Measurements from ENCODE around the gene DYNLL1.

DYNLL1 gene

GRCh38 chr12:120496413-120497340, 764 bp downstream of the DYNLL1 start:
- DNase-seq (ENCODE audit: low read depth) = peak; percentile 85
- TF ChIP-seq MAX (IDR thresholded peaks at IDR 0.05; ENCODE audit: low read depth, low read length) (peak; percentile 58), POLR2A (IDR thresholded peaks at IDR 0.05; ENCODE audit: extremely low read depth, insufficient read length) (no peak)
- TF ChIP-seq, protein P1, sequence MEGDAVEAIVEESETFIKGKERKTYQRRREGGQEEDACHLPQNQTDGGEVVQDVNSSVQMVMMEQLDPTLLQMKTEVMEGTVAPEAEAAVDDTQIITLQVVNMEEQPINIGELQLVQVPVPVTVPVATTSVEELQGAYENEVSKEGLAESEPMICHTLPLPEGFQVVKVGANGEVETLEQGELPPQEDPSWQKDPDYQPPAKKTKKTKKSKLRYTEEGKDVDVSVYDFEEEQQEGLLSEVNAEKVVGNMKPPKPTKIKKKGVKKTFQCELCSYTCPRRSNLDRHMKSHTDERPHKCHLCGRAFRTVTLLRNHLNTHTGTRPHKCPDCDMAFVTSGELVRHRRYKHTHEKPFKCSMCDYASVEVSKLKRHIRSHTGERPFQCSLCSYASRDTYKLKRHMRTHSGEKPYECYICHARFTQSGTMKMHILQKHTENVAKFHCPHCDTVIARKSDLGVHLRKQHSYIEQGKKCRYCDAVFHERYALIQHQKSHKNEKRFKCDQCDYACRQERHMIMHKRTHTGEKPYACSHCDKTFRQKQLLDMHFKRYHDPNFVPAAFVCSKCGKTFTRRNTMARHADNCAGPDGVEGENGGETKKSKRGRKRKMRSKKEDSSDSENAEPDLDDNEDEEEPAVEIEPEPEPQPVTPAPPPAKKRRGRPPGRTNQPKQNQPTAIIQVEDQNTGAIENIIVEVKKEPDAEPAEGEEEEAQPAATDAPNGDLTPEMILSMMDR (IDR thresholded peaks at IDR 0.05; ENCODE audit: low read depth, low read length) = peak; percentile 3
- peak overlapping the region; percentile 87 for H3K4me3 ChIP-seq (ENCODE audit: low read depth, low read length)

DNA sequence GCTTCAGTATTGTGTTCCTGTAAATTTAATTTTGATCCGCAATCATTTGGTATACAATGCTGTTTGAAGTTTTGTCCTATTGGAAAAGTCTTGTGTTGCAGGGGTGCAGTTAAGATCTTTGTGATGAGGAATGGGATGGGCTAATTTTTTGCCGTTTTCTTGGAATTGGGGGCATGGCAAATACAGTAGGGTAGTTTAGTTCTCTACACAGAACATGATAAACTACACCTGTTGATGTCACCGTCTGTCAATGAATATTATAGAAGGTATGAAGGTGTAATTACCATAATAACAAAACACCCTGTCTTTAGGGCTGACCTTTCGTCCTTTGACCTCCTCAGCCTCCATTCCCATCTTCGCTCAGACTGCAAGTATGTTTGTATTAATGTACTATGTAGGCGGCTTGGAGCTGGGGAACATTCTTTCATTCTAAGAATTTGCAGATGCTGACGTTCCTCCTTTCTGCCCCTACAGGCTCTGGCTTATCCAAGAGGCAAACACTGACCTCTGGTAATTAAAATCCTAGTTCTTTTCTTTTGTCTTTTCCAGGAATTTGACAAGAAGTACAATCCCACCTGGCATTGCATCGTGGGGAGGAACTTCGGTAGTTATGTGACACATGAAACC, 1.7 kb downstream of the DYNLL1 start:
- no peak for TF ChIP-seq MAX (IDR thresholded peaks at IDR 0.05; ENCODE audit: low read depth, low read length)
- TF ChIP-seq POLR2A (IDR thresholded peaks at IDR 0.05; ENCODE audit: extremely low read depth, insufficient read length) = no peak
- no peak for TF ChIP-seq MYC (IDR thresholded peaks at IDR 0.05; ENCODE audit: low read depth, low read length)
- no peak for DNase-seq (ENCODE audit: low read depth)

DNA sequence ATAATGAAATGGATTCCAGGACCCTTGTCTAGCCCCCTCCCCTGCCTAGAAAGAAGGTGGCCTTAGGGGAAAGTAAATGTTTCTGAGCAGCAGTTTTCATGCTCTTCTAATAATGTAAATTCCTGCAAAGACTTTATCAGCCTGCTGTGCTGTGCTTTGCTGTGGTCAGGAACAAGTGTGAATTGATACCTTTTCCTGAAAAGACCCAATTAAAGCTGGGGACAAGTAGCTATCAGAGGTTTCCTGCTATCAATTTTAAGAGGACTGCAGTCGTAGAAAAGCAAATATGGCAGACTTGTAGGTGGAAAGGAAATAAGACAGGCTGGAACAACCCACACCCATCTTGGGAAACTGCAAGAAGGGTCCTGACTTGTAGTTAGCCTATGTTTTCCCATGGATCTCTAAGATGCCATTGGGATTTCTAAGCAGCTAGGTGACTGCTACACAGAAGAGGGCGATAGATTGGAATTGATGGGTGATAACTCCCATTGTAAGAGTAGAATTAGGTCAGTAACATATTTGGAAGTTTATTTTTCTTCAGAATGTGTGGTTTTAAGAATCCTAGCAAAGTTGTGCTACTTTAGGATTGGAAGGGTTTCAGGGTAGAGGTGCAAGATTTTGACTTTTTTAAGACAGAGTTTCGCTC, 3.1 kb downstream of the DYNLL1 start:
- no peak for TF ChIP-seq MAX (IDR thresholded peaks at IDR 0.05; ENCODE audit: low read depth, low read length)
- no peak overlapping the region for H3K4me3 ChIP-seq (ENCODE audit: low read depth, low read length)
- DNase-seq (ENCODE audit: low read depth) = peak; percentile 25

More for the DNA sequence above, 1.7 kb downstream of the DYNLL1 start:
- H3K4me3 ChIP-seq (ENCODE audit: low read depth, low read length) = peak overlapping the region; percentile 87

- TF ChIP-seq MAX (IDR thresholded peaks at IDR 0.05; ENCODE audit: low read depth, low read length) (no peak), MYC (IDR thresholded peaks at IDR 0.05; ENCODE audit: low read depth, low read length) (no peak), POLR2A (IDR thresholded peaks at IDR 0.05; ENCODE audit: extremely low read depth, insufficient read length) (no peak)
- TF ChIP-seq, protein P1 (IDR thresholded peaks at IDR 0.05; ENCODE audit: low read depth, low read length) = no peak
- DNase-seq (ENCODE audit: low read depth) = no peak
- H3K4me3 ChIP-seq (ENCODE audit: low read depth, low read length) = no peak overlapping the region
Observed at GRCh38 chr12:120500581-120500980, 4.7 kb downstream of the DYNLL1 start.

GRCh38 chr12:120504587-120504986, 8.7 kb downstream of the DYNLL1 start:
- DNase-seq (ENCODE audit: low read depth) = no peak
- TF ChIP-seq MAX (IDR thresholded peaks at IDR 0.05; ENCODE audit: low read depth, low read length) = no peak
- no peak for TF ChIP-seq MYC (IDR thresholded peaks at IDR 0.05; ENCODE audit: low read depth, low read length)
- no peak for TF ChIP-seq POLR2A (IDR thresholded peaks at IDR 0.05; ENCODE audit: extremely low read depth, insufficient read length)
- TF ChIP-seq, protein P1 (IDR thresholded peaks at IDR 0.05; ENCODE audit: low read depth, low read length) = no peak
- H3K4me3 ChIP-seq (ENCODE audit: low read depth, low read length) = no peak overlapping the region

GRCh38 chr12:120508537-120508936, 12.6 kb downstream of the DYNLL1 start:
- no peak for DNase-seq (ENCODE audit: low read depth)
- no peak overlapping the region for H3K4me3 ChIP-seq (ENCODE audit: low read depth, low read length)
- TF ChIP-seq MYC (IDR thresholded peaks at IDR 0.05; ENCODE audit: low read depth, low read length) = no peak
- TF ChIP-seq MAX (IDR thresholded peaks at IDR 0.05; ENCODE audit: low read depth, low read length) = no peak
- TF ChIP-seq, protein P1 (IDR thresholded peaks at IDR 0.05; ENCODE audit: low read depth, low read length) = no peak
- TF ChIP-seq POLR2A (IDR thresholded peaks at IDR 0.05; ENCODE audit: extremely low read depth, insufficient read length) = no peak
